ENCODE results near the gene TMEM183A.

- TF ChIP-seq EZH2 (IDR thresholded peaks at IDR 0.05; ENCODE audit: low read length, unreplicated experiment), result no peak
- no peak for TF ChIP-seq CTCF (conservative IDR thresholded peaks at IDR 0.05; ENCODE audit: low read depth, low read length)
- no peak for TF ChIP-seq EZH2phosphoT487 (IDR thresholded peaks at IDR 0.05; ENCODE audit: borderline replicate concordance, low read length)
These were observed 50.9 kb downstream of the TMEM183A start for GRCh38 chr1:203057911-203058675.

All from PC-3 (cell line).